HEK293 (cell line): ENCODE measurements around the gene PSMD6.

Experiments used
- BCL11A ChIP-seq: fragments of 450-650 bp; formaldehyde crosslinking; IDR thresholded peaks from 2 replicates; pipeline ENCODE4 v1.5.1; 2016; ENCODE audit warnings: low read depth, missing biosample characterization, missing genetic modification characterization
- CTCF ChIP-seq: fragments of 450-650 bp; formaldehyde crosslinking; IDR thresholded peaks from 2 replicates; pipeline ENCODE4 v1.5.1; 2016; ENCODE audit warnings: missing biosample characterization, missing genetic modification characterization
- TSHZ1 ChIP-seq: fragments of 450-650 bp; formaldehyde crosslinking; IDR thresholded peaks from 2 replicates; pipeline ENCODE4 v1.5.1; 2016; ENCODE audit warnings: missing biosample characterization, missing genetic modification characterization, borderline replicate concordance
- YY1 ChIP-seq: fragments of 450-650 bp; formaldehyde crosslinking; IDR thresholded peaks from 2 replicates; pipeline ENCODE4 v1.5.1; 2018; ENCODE audit warnings: missing biosample characterization, missing genetic modification characterization
- ZNF248 ChIP-seq: fragments of 450-650 bp; formaldehyde crosslinking; IDR thresholded peaks from 2 replicates; pipeline ENCODE4 v1.5.1; 2017; ENCODE audit warnings: missing biosample characterization, missing genetic modification characterization
- ZNF280D ChIP-seq: fragments of 450-650 bp; formaldehyde crosslinking; IDR thresholded peaks from 2 replicates; pipeline ENCODE4 v1.5.1; 2016; ENCODE audit warnings: missing biosample characterization, missing genetic modification characterization
- ZNF350 ChIP-seq: fragments of 450-650 bp; formaldehyde crosslinking; IDR thresholded peaks from 2 replicates; pipeline ENCODE4 v1.5.0; 2017; ENCODE audit warnings: missing biosample characterization, mild to moderate bottlenecking, missing genetic modification characterization
- ZNF529 ChIP-seq: fragments of 450-650 bp; formaldehyde crosslinking; IDR thresholded peaks from 2 replicates; pipeline ENCODE4 v1.5.1; 2017; ENCODE audit warnings: missing genetic modification characterization, missing biosample characterization; ENCODE audit not compliant: insufficient replicate concordance
- ZNF707 ChIP-seq: fragments of 450-650 bp; formaldehyde crosslinking; IDR thresholded peaks from 2 replicates; pipeline ENCODE4 v1.5.1; 2016; ENCODE audit warnings: missing biosample characterization, missing genetic modification characterization

GRCh38 chr3:63991666-63992065 lies 31.6 kb downstream of the PSMD6 start:
- TF ChIP-seq ZNF248 (tag by site-specific recombination) (no peak), CTCF (no peak), ZNF350 (tag by site-specific recombination) (no peak), BCL11A (tag by site-specific recombination) (no peak), ZNF529 (tag by site-specific recombination) (no peak), ZNF707 (tag by site-specific recombination) (no peak), YY1 (tag by site-specific recombination) (no peak), ZNF280D (tag by site-specific recombination) (no peak), TSHZ1 (tag by site-specific recombination) (no peak)
